CD14-positive monocyte (primary cell): Measurements from ENCODE around the gene GJB2. TPM values are rescaled to one million over a fixed set of nuclear protein-coding genes. Genes with fewer than 3 reads are reported as not detected.
A peak's percentile ranks its signal among the peaks of the same experiment; 100 is the strongest.

ENCODE experiments used
- DNase-seq, 3 donors: peaks; one replicate each; pipeline ENCODE4 v3.0.0-alpha.2; 2011 to 2022
- H2AFZ ChIP-seq: 2 replicates; pipeline ENCODE4 v1.6.0; 2012; ENCODE audit warnings: mild to moderate bottlenecking, low read depth, low read length, inconsistent platforms; ENCODE audit not compliant: insufficient read depth, poor library complexity, severe bottlenecking
- H3K27ac ChIP-seq, 2 donors: 1 replicate in 1 of 2; 2 replicates in 1 of 2; pipeline ENCODE4 v1.5.1; 2012 to 2013; ENCODE audit warnings: low read length in 2 of 2, control low read depth in 1 of 2, inconsistent platforms in 1 of 2, low read depth in 1 of 2, mild to moderate bottlenecking in 1 of 2
- H3K27me3 ChIP-seq, 2 donors: one replicate each; pipeline versions ENCODE4 v1.6.0 to v1.6.1; 2011 to 2013; ENCODE audit warnings: low read length in 2 of 2; ENCODE audit not compliant: control insufficient read depth in 2 of 2, insufficient read depth in 2 of 2
- H3K36me3 ChIP-seq, 2 donors: replicated peaks in 1 of 2; 1 replicate in 1 of 2; 2 replicates in 1 of 2; pipeline versions ENCODE4 v1.5.1 to v1.6.1; 2012 to 2013; ENCODE audit warnings: low read length in 2 of 2, control low read depth in 1 of 2, inconsistent platforms in 1 of 2, mild to moderate bottlenecking in 1 of 2; ENCODE audit not compliant: insufficient read depth in 2 of 2, control insufficient read depth in 1 of 2
- H3K4me1 ChIP-seq, 2 donors: 1 replicate in 1 of 2; 2 replicates in 1 of 2; pipeline versions ENCODE4 v1.5.1 to v1.6.1; 2012 to 2013; ENCODE audit warnings: low read length in 2 of 2, control low read depth in 1 of 2, inconsistent platforms in 1 of 2, mild to moderate bottlenecking in 1 of 2, moderate library complexity in 1 of 2; ENCODE audit not compliant: insufficient read depth in 2 of 2, control insufficient read depth in 1 of 2
- H3K4me2 ChIP-seq: replicated peaks from 2 replicates; pipeline ENCODE3; 2012; ENCODE audit warnings: low read length, moderate library complexity, mild to moderate bottlenecking; ENCODE audit not compliant: poor library complexity, severe bottlenecking; ENCODE audit errors: extremely low read depth
- H3K4me3 ChIP-seq, 3 experiments: fragments of 200-600 bp in 1 of 3; sonication (generic) in 1 of 3; replicated peaks in 1 of 3; 1 replicate in 2 of 3; 2 replicates in 1 of 3; pipeline ENCODE4 v1.5.1; 2011 to 2013; ENCODE audit warnings: low read length in 3 of 3, mild to moderate bottlenecking in 3 of 3, control low read depth in 2 of 3, low read depth in 2 of 3, inconsistent platforms in 1 of 3, moderate library complexity in 1 of 3
- H3K79me2 ChIP-seq: 2 replicates; pipeline ENCODE4 v1.6.0; 2012; ENCODE audit warnings: mild to moderate bottlenecking, control low read depth, inconsistent platforms, low read length, moderate library complexity; ENCODE audit not compliant: insufficient read depth
- H3K9ac ChIP-seq: 2 replicates; pipeline ENCODE4 v1.6.0; 2017; ENCODE audit warnings: low read length, mild to moderate bottlenecking; ENCODE audit not compliant: insufficient read depth, poor library complexity, severe bottlenecking
- H3K9me3 ChIP-seq, 2 donors: replicated peaks in 1 of 2; 1 replicate in 1 of 2; 2 replicates in 1 of 2; pipeline versions ENCODE4 v1.5.1 to v1.6.1; 2012 to 2013; ENCODE audit warnings: low read length in 2 of 2, control low read depth in 1 of 2; ENCODE audit not compliant: control insufficient read depth in 1 of 2, insufficient read depth in 1 of 2
- H4K20me1 ChIP-seq: 2 replicates; pipeline ENCODE4 v1.6.0; 2012; ENCODE audit warnings: mild to moderate bottlenecking, low read length, control low read depth, moderate library complexity; ENCODE audit not compliant: insufficient read depth
- H3K27ac Mint-ChIP-seq, 7 donors: one replicate each; pipeline ENCODE4 v1.8.0; 2020; ENCODE audit warnings: mild to moderate bottlenecking in 7 of 7, mixed read lengths in 7 of 7, moderate library complexity in 6 of 7, inconsistent platforms in 2 of 7
- H3K27me3 Mint-ChIP-seq, 3 donors: one replicate each; pipeline ENCODE4 v1.8.0; 2021 to 2022; ENCODE audit warnings: low read depth in 3 of 3, mild to moderate bottlenecking in 3 of 3, mixed read lengths in 3 of 3, moderate library complexity in 3 of 3, inconsistent platforms in 1 of 3
- H3K36me3 Mint-ChIP-seq, 2 donors: one replicate each; pipeline ENCODE4 v1.8.0; 2020; ENCODE audit warnings: mixed read lengths in 2 of 2, inconsistent platforms in 1 of 2, mild to moderate bottlenecking in 1 of 2
- H3K4me1 Mint-ChIP-seq: one replicate; pipeline ENCODE4 v1.8.0; 2020; ENCODE audit warnings: mild to moderate bottlenecking, mixed read lengths
- H3K4me3 Mint-ChIP-seq, 2 donors: one replicate each; pipeline ENCODE4 v1.8.0; 2020; ENCODE audit warnings: mild to moderate bottlenecking in 2 of 2, mixed read lengths in 2 of 2, moderate library complexity in 1 of 2
- H3K9me3 Mint-ChIP-seq, 7 donors: one replicate each; pipeline ENCODE4 v1.8.0; 2020 to 2022; ENCODE audit warnings: mixed read lengths in 7 of 7, mild to moderate bottlenecking in 6 of 7, moderate library complexity in 6 of 7, inconsistent platforms in 2 of 7
- WGBS: methylation state at CpG from one replicate; pipeline ENCODE4 v1.1.5; 2013; ENCODE audit warnings: missing lambda C conversion rate; ENCODE audit not compliant: insufficient coverage; 5-methylcytosine and 5-hydroxymethylcytosine counted together
- intact Hi-C, 2 donors: fragments of 100-400 bp; cut with micrococcal nuclease; formaldehyde crosslinking; loops; one replicate each; pipeline versions ENCODE4 v1.15.0 to v1.15.1; 2023
- polyA plus RNA-seq, 3 donors: library from polyadenylated mRNA; depleted of rRNA in 1 of 3; unstranded in 2 of 3; stranded (reverse) in 1 of 3; fragments of 300-500 nt in 2 of 3; fragments of >200 nt in 1 of 3; fragmentation: Illumina TruSeq in 2 of 3; gene quantifications; 1 replicate in 2 of 3; 2 replicates in 1 of 3; pipeline ENCODE4 v1.2.3, GENCODE V29; 2012 to 2021
- TF ChIP-seq, protein P1 (sequence below): fragments of 200-600 bp; IDR thresholded peaks from one replicate; pipeline ENCODE4 v1.8.0; 2022; ENCODE audit warnings: antibody characterized with exemption, mild to moderate bottlenecking

Gene GJB2
- polyA plus RNA-seq, 3 donors = 0.41 TPM; not detected in 2

DNA sequence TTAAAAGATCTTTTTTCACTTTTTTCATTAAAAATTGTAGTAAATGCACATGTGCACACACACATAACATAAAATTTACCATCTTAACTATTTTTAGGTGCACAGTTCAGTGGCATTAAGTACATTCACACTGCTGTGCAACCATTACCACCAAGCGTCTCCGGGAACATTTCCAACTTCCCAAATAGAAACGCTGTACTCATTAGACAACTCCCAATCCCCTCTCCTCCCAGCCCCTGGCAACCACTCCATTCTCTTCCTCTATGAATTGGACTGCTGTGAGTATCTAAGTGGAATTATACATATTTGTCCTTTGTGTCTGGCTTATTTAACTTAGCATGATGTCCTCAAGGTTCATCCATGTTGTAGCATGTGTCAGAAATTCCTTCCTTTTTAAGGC lies 11.6 kb downstream of the GJB2 start:
- TF ChIP-seq, protein P1, sequence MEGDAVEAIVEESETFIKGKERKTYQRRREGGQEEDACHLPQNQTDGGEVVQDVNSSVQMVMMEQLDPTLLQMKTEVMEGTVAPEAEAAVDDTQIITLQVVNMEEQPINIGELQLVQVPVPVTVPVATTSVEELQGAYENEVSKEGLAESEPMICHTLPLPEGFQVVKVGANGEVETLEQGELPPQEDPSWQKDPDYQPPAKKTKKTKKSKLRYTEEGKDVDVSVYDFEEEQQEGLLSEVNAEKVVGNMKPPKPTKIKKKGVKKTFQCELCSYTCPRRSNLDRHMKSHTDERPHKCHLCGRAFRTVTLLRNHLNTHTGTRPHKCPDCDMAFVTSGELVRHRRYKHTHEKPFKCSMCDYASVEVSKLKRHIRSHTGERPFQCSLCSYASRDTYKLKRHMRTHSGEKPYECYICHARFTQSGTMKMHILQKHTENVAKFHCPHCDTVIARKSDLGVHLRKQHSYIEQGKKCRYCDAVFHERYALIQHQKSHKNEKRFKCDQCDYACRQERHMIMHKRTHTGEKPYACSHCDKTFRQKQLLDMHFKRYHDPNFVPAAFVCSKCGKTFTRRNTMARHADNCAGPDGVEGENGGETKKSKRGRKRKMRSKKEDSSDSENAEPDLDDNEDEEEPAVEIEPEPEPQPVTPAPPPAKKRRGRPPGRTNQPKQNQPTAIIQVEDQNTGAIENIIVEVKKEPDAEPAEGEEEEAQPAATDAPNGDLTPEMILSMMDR = no peak
- no peak overlapping the region for H3K4me3 Mint-ChIP-seq
- H3K36me3 Mint-ChIP-seq = peaks cover 0 to 5% of the 10 kb centered on the region in 2 donors
- no peak overlapping the region for H3K4me3 ChIP-seq
- no peak for DNase-seq
- H3K27me3 ChIP-seq = peaks cover 29 to 32% of the 10 kb centered on the region in 2 donors
- no peaks in the 10 kb centered on the region for H3K79me2 ChIP-seq
- WGBS = no CpG with 5 or more reads among the region's 3 CpGs
- H3K9me3 Mint-ChIP-seq = peaks cover 0 to 4% (median 0%) of the 10 kb centered on the region in 7 donors
- H3K9ac ChIP-seq = no peak overlapping the region
- H3K27ac Mint-ChIP-seq = no peak overlapping the region
- no peak overlapping the region for H3K4me2 ChIP-seq
- no peak overlapping the region for H2AFZ ChIP-seq
- H3K9me3 ChIP-seq = no peaks in the 10 kb centered on the region
- peaks cover 12% of the 10 kb centered on the region for H3K4me1 Mint-ChIP-seq
- no peak overlapping the region for H3K27ac ChIP-seq
- no peaks in the 10 kb centered on the region for H4K20me1 ChIP-seq
- H3K36me3 ChIP-seq = no peaks in the 10 kb centered on the region
- intact Hi-C loops = loop anchor here in 1 of 2 donors (5.0 kb wide), 1 partner anchor 311 kb away; no protein-coding TSS in a partner anchor
- no peaks in the 10 kb centered on the region for H3K4me1 ChIP-seq
- H3K27me3 Mint-ChIP-seq = peaks cover 39 to 49% (median 40%) of the 10 kb centered on the region in 3 donors

DNA sequence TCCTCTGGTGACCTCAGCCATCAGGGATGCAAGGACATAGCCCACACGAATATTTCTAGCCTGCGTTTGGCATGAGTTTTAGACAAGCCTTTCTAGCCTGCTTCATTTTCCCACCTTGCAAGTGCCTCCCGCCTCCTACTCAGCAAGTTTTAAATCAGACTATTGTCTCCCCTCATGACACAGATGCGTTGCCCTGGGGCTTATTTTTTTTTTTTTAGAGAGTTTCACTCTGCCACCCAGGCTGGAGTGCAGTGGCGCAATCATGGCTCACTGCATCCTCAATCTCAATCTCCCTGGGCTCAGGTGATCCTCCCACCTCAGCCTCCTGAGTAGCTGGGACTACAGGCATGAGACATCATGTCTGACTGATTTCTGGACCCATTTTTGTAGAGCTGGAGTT lies 14.6 kb downstream of the GJB2 start:
- Mint-ChIP-seq H3K4me1 (peaks cover 43% of the 10 kb centered on the region), H3K9me3 (peaks cover 0 to 6% (median 0%) of the 10 kb centered on the region in 7 donors), H3K4me3 (peak overlapping the region in 1 of 2 donors; percentile 81), H3K36me3 (peaks cover 0 to 9% of the 10 kb centered on the region in 2 donors), H3K27me3 (peaks cover 52 to 53% (median 53%) of the 10 kb centered on the region in 3 donors), H3K27ac (peak overlapping the region in 1 of 7 donors; percentile 67)
- 80% methylated on average over 3 of the region's 5 CpGs for WGBS
- no peak overlapping the region for H3K27ac ChIP-seq
- intact Hi-C loops = loop anchor here in 1 of 2 donors (10.0 kb wide), 1 partner anchor 53 kb away; no protein-coding TSS in a partner anchor
- H2AFZ ChIP-seq = no peak overlapping the region
- peaks cover 17 to 29% of the 10 kb centered on the region in 2 donors for H3K4me1 ChIP-seq
- TF ChIP-seq, protein P1 = no peak
- no peaks in the 10 kb centered on the region for H4K20me1 ChIP-seq
- H3K4me2 ChIP-seq = no peak overlapping the region
- DNase-seq = no peak
- no peak overlapping the region for H3K4me3 ChIP-seq
- H3K9me3 ChIP-seq = no peaks in the 10 kb centered on the region
- no peak overlapping the region for H3K9ac ChIP-seq
- H3K27me3 ChIP-seq = peaks cover 37 to 39% of the 10 kb centered on the region in 2 donors
- H3K79me2 ChIP-seq = no peaks in the 10 kb centered on the region
- no peaks in the 10 kb centered on the region for H3K36me3 ChIP-seq
